NCI-H526 treated with DMSO at 0.1 percent for 48 hours (cell line): ENCODE results near the gene LIMK2.
A peak's percentile ranks its signal among the peaks of the same experiment; 100 is the strongest.

ENCODE experiments used
- DNase-seq: peaks from one replicate; lab custom pipeline; 2025; lab: John Stamatoyannopoulos, UW

LIMK2 gene

GRCh38 chr22:31272522-31273446, 60.7 kb downstream of the LIMK2 start:
- no peak for DNase-seq

- DNase-seq, result no peak
These were observed 61.9 kb downstream of the LIMK2 start for GRCh38 chr22:31274017-31274416.

GRCh38 chr22:31275018-31275417, 62.9 kb downstream of the LIMK2 start:
- peak; percentile 36 for DNase-seq

- no peak for DNase-seq
These were observed 63.5 kb downstream of the LIMK2 start for GRCh38 chr22:31275576-31275975.

- DNase-seq, result no peak
These were observed 64.5 kb downstream of the LIMK2 start for GRCh38 chr22:31276426-31277167.

GRCh38 chr22:31277741-31278140, 65.6 kb downstream of the LIMK2 start:
- DNase-seq, result no peak

GRCh38 chr22:31278151-31278621, 66.1 kb downstream of the LIMK2 start:
- no peak for DNase-seq

GRCh38 chr22:31278626-31279326, 66.7 kb downstream of the LIMK2 start:
- no peak for DNase-seq

GRCh38 chr22:31279327-31279669, 67.2 kb downstream of the LIMK2 start:
- DNase-seq, result no peak

GRCh38 chr22:31279821-31280505, 67.9 kb downstream of the LIMK2 start:
- DNase-seq, result no peak

GRCh38 chr22:31281733-31282132, 69.6 kb downstream of the LIMK2 start:
- DNase-seq, result no peak

GRCh38 chr22:31282748-31283468, 70.8 kb downstream of the LIMK2 start:
- DNase-seq, result no peak

GRCh38 chr22:31284281-31285155, 72.4 kb downstream of the LIMK2 start:
- DNase-seq, result no peak

GRCh38 chr22:31286360-31287255, 74.5 kb downstream of the LIMK2 start:
- DNase-seq, result no peak

GRCh38 chr22:31287818-31288495, 75.9 kb downstream of the LIMK2 start:
- no peak for DNase-seq

GRCh38 chr22:31288496-31289240, 76.6 kb downstream of the LIMK2 start:
- no peak for DNase-seq

- peak; percentile 22 for DNase-seq
These were observed 77.2 kb downstream of the LIMK2 start for GRCh38 chr22:31289344-31289743.
